GM08714 (cell line): ENCODE measurements around the gene BMP8B.
"Not testable (repeated sequence)": the region's sequence is repeated elsewhere in the genome, so short reads cannot be mapped to it uniquely, and the experiment has no call there.

Source experiments
- H3K4me3 ChIP-seq: fragments of 200-500 bp; sonication (Bioruptor generic); 2 replicates; pipeline ENCODE4 v1.5.1; 2014; ENCODE audit warnings: mild to moderate bottlenecking, low read length, inconsistent platforms
- ZNF274 ChIP-seq: IDR thresholded peaks from 2 replicates; pipeline ENCODE4 v1.6.1; 2012; ENCODE audit warnings: mild to moderate bottlenecking, low read depth, low read length

The BMP8B gene

DNA sequence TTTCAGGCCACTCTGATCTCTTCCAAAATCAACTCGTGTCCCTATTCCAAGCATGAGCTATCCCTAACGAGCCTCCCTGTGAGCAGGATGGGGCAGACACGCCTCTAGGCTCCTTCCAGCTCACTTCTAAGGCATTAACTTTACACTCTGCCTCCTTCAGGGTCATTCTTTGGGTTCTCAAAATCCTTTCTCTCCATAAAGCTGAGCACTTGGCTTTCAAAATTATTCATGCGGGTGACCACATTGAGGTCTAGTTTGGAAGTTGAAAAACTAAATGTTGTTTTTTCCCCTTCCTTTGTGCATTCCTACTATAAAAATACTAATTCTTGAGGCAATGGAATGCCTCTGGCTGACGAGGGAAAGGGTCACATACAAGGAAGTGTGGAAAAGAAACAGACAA is 33.5 kb upstream of the BMP8B start:
- TF ChIP-seq ZNF274: no peak
- no peak overlapping the region for H3K4me3 ChIP-seq

- H3K4me3 ChIP-seq: no peak overlapping the region
- TF ChIP-seq ZNF274: no peak
Measured at GRCh38 chr1:39819091-39819812, 30.6 kb upstream of the BMP8B start.

GRCh38 chr1:39818482-39818881 is 29.8 kb upstream of the BMP8B start:
- TF ChIP-seq ZNF274: no peak

GRCh38 chr1:39817091-39817932 is 28.6 kb upstream of the BMP8B start:
- H3K4me3 ChIP-seq: not testable (repeated sequence)

More at GRCh38 chr1:39818482-39818881, 29.8 kb upstream of the BMP8B start:
- H3K4me3 ChIP-seq: no peak overlapping the region

DNA sequence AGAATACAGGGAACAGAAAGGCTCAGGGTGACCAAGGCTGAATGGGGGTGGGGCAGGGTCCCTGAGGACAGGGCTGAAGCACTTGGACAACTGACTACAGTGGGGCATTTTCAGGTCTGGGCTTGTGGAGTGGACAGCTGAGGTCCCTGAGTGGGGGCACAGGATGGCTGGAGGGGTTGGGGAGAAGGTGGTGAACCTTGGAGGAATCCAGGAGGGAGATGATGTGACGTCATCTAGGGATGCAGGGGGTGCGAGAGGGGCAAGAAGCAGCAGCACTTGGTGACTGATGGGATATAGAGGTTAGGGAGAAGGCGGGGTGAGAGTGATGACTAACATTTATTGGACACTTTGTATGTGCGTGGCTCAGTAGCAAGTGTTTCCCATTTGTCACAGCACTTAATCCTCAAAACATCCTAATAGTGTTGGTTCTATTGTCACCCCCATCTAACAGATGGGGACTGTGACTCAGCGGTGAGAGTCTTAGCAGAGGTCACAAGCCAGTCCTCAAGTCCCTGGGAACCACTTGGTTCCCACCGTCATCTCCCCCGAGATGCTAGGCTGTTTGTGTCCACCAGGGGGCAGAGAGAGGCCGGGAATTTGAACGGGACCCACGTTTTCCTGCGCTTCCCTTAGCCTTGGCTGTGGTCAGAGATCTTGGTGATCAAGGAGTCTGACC is 27.9 kb upstream of the BMP8B start:
- no peak for TF ChIP-seq ZNF274
- no peak overlapping the region for H3K4me3 ChIP-seq

DNA sequence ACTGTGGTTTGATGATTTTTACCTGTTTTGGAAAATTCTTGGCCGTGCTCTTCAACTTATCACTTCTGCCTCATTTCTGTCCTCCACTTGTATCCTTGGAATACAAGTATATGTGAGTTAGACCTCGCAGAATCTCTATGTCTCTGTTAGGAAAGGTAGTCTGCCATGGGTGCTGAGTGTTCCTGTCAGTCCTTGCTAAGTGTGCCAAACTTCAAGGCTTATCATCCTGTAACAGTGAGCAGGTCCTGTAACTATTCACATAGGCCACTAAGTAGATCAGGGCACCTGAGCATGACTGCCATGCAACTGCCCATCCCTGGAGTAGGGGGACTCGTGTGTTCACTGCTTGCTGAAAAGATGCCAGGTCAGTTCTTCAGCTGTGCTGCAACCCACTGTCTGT is 24.2 kb upstream of the BMP8B start:
- TF ChIP-seq ZNF274: no peak
- H3K4me3 ChIP-seq: no peak overlapping the region

DNA sequence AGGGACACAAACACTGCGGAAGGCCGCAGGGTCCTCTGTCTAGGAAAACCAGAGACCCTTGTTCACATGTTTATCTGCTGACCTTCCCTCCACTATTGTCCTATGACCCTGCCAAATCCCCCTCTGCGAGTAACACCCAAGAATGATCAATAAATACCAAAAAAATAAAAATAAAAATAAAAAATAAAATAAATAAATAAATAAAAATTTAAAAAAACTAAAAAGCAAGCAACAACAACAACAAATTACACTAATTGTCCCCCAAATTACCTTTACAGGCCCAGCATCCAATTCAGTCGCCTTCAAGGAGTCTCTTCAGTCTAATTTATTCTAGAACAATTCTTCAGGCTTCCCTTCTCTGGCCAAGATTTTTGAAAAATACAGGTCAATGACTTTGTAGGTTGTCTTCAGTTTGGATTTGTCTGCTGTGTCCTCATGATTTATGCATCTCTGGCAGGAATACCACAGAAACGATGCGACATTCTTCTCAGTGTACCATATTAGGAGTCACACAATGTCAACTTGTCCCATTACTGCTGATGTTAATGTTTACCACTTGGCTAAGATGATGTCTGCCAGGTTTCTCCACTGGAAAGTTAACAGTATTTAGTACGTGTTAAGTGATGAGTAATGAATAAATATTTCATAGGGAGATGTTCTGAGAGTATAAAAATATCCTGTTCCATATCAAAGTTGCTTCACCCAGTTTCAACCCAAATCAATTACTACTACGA is 20.3 kb upstream of the BMP8B start:
- TF ChIP-seq ZNF274: no peak
- no peak overlapping the region for H3K4me3 ChIP-seq

DNA sequence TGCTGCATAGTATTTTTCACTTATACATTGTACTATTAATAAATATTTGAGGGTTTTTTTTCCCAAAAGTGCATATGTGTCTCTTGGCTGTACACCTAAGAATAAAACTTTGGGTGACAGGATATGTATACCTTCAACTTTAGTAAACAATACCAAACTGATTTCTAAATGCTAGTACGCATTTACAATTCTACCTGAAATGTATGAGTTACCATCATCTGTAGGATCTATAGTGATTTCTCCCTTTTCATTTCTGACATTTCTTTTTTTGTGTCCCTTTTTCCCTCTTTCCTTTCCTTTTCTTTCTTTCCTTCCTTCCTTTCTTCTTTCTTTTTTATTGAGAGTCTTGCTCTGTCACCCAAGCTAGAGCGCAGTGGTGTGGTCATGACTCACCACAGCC is 16.7 kb upstream of the BMP8B start:
- H3K4me3 ChIP-seq: no peak overlapping the region
- no peak for TF ChIP-seq ZNF274

DNA sequence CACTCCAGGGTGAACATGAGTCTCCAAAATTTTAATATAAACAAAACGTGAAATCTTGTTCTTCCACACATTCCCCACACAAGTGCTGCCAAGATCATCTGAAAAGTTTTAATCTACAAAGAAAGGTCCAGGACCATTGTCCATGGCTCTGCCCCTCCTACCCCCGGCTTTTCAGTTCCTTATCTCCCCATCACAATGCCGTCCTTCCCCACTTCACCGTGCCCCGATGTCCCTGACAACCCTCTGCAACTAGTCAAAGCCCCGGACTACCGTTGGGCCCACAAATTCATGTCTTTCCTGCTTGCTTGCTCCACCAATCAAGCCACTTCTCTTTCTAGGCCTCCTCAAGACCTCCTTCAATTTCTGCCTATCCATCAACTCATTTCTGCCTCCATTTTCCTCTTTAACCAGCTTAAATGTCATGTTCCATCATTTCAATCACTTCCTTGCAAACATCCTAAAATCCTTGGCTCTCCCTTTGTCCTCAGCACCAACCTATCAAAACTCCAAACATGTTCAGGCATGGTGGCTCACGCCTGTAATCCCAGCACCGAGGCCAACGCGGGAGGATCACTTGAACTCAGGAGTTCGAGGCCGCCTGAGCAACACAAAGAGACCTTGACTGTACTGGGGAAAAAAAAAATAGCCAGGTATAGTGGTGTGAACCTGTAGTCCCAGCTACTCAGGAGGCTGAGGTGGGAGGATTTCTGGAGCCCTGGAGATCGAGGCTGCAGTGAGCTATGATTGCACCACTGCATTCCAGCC is 14.0 kb upstream of the BMP8B start:
- no peak overlapping the region for H3K4me3 ChIP-seq
- no peak for TF ChIP-seq ZNF274

DNA sequence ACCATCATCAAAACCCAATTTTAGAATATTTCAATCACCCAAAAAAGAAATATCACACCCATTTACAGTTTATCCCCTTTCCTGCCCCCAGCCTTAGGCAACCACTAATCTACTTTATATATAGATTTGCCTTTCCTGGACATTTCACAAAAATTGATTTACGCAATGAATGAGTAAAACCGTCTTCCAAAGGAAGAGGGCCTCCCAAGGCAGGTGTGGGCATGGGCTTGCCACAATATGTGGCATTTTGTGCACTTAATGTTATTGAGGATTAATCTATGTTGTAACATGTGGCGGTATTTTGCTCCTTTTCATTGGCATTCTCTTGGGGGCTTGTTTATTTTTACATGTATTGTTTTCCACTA is 11.8 kb upstream of the BMP8B start:
- no peak for TF ChIP-seq ZNF274
- H3K4me3 ChIP-seq: no peak overlapping the region

- no peak overlapping the region; the same call in 1 of the 2 replicates for H3K4me3 ChIP-seq
- TF ChIP-seq ZNF274: no peak
Measured at GRCh38 chr1:39799770-39800470, 11.3 kb upstream of the BMP8B start.

GRCh38 chr1:39798859-39799769 is 10.4 kb upstream of the BMP8B start:
- H3K4me3 ChIP-seq: not testable (repeated sequence)
